H9 (cell line): ENCODE data around the gene YIPF1. TPM values are rescaled to one million over a fixed set of nuclear protein-coding genes. Genes with fewer than 3 reads are reported as not detected.

Experiments used
- DNase-seq: peaks from one replicate; pipeline ENCODE4 v3.0.0-alpha.2; 2017
- H2AFZ ChIP-seq: one replicate; pipeline ENCODE4 v1.6.1; 2013; ENCODE audit warnings: mild to moderate bottlenecking, low read length, control low read depth, moderate library complexity
- H2AK5ac ChIP-seq: 2 replicates; pipeline ENCODE4 v1.6.1; 2013; ENCODE audit warnings: low read length, control low read depth, mixed read lengths; ENCODE audit not compliant: insufficient read length
- H2BK120ac ChIP-seq: one replicate; pipeline ENCODE4 v1.6.1; 2013; ENCODE audit warnings: low read depth, mild to moderate bottlenecking, low read length, control low read depth, inconsistent platforms; ENCODE audit not compliant: poor library complexity, severe bottlenecking
- H2BK12ac ChIP-seq: 2 replicates; pipeline ENCODE4 v1.6.1; 2013; ENCODE audit warnings: low read length, control low read depth, mixed read lengths, low read depth; ENCODE audit not compliant: insufficient read length
- H2BK15ac ChIP-seq: 2 replicates; pipeline ENCODE4 v1.6.1; 2013; ENCODE audit warnings: low read depth, low read length, control low read depth
- H2BK20ac ChIP-seq: one replicate; pipeline ENCODE4 v1.6.1; 2013; ENCODE audit warnings: low read depth, mild to moderate bottlenecking, low read length, control low read depth, inconsistent platforms; ENCODE audit not compliant: poor library complexity, severe bottlenecking
- H2BK5ac ChIP-seq: 2 replicates; pipeline ENCODE4 v1.6.1; 2013; ENCODE audit warnings: low read length, control low read depth, mixed read lengths; ENCODE audit not compliant: insufficient read length
- H3K14ac ChIP-seq: 2 replicates; pipeline ENCODE4 v1.6.1; 2013; ENCODE audit warnings: low read length, control low read depth; ENCODE audit not compliant: insufficient read depth
- H3K18ac ChIP-seq: 2 replicates; pipeline ENCODE4 v1.6.1; 2013; ENCODE audit warnings: low read depth, mild to moderate bottlenecking, mixed read lengths, low read length, control low read depth; ENCODE audit not compliant: insufficient read length
- H3K23ac ChIP-seq: 2 replicates; pipeline ENCODE4 v1.6.1; 2013; ENCODE audit warnings: low read length, control low read depth, mixed read lengths, low read depth; ENCODE audit not compliant: insufficient read length
- H3K23me2 ChIP-seq: 2 replicates; pipeline ENCODE4 v1.6.1; 2013; ENCODE audit warnings: low read depth, mild to moderate bottlenecking, mixed read lengths, low read length, control low read depth; ENCODE audit not compliant: insufficient read length, poor library complexity, severe bottlenecking
- H3K27ac ChIP-seq: 2 replicates; pipeline ENCODE4 v1.5.1; 2013; ENCODE audit warnings: low read length, control low read depth, mixed read lengths, low read depth; ENCODE audit not compliant: insufficient read length
- H3K27me3 ChIP-seq: 2 replicates; pipeline ENCODE4 v1.6.1; 2013; ENCODE audit warnings: low read length, control low read depth, inconsistent platforms; ENCODE audit not compliant: insufficient read depth
- H3K4ac ChIP-seq: 2 replicates; pipeline ENCODE4 v1.6.1; 2013; ENCODE audit warnings: low read depth, mild to moderate bottlenecking, control low read depth, inconsistent platforms, low read length, moderate library complexity
- H3K4me1 ChIP-seq: 2 replicates; pipeline ENCODE4 v1.6.1; 2013; ENCODE audit warnings: low read length, control low read depth, inconsistent platforms; ENCODE audit not compliant: insufficient read depth
- H3K4me2 ChIP-seq: 2 replicates; pipeline ENCODE4 v1.6.1; 2013; ENCODE audit warnings: low read length, control low read depth, mixed read lengths; ENCODE audit not compliant: insufficient read length, insufficient read depth
- H3K56ac ChIP-seq: 2 replicates; pipeline ENCODE4 v1.6.1; 2013; ENCODE audit warnings: low read depth, mild to moderate bottlenecking, mixed read lengths, low read length, control low read depth; ENCODE audit not compliant: insufficient read length
- H3K79me1 ChIP-seq: 2 replicates; pipeline ENCODE4 v1.6.1; 2013; ENCODE audit warnings: low read depth, mild to moderate bottlenecking, moderate library complexity, low read length, control low read depth, inconsistent platforms; ENCODE audit not compliant: insufficient read depth, poor library complexity, severe bottlenecking
- H3K79me2 ChIP-seq: 2 replicates; pipeline ENCODE4 v1.6.1; 2013; ENCODE audit warnings: low read length, control low read depth, inconsistent platforms; ENCODE audit not compliant: insufficient read depth
- H3K9ac ChIP-seq: 2 replicates; pipeline ENCODE4 v1.6.1; 2013; ENCODE audit warnings: low read length, control low read depth, mixed read lengths; ENCODE audit not compliant: insufficient read length; ENCODE audit errors: extremely low read depth
- H3K9me3 ChIP-seq: one replicate; pipeline ENCODE4 v1.6.1; 2013; ENCODE audit warnings: low read depth, low read length, inconsistent platforms; ENCODE audit not compliant: control insufficient read depth
- H3T11ph ChIP-seq: one replicate; pipeline ENCODE4 v1.6.1; 2013; ENCODE audit warnings: mild to moderate bottlenecking, low read length, control low read depth, inconsistent platforms
- H4K20me1 ChIP-seq: one replicate; pipeline ENCODE4 v1.6.1; 2013; ENCODE audit not compliant: control insufficient read depth, insufficient read length, insufficient read depth
- H4K5ac ChIP-seq: 2 replicates; pipeline ENCODE4 v1.6.1; 2013; ENCODE audit warnings: low read depth, mild to moderate bottlenecking, mixed read lengths, low read length, control low read depth; ENCODE audit not compliant: insufficient read length
- H4K8ac ChIP-seq: replicated peaks from 2 replicates; pipeline ENCODE4 v1.6.1; 2013; ENCODE audit warnings: low read length, control low read depth, mixed read lengths, low read depth; ENCODE audit not compliant: insufficient read length
- H4K91ac ChIP-seq: 2 replicates; pipeline ENCODE4 v1.6.1; 2013; ENCODE audit warnings: low read depth, mild to moderate bottlenecking, moderate library complexity, mixed read lengths, low read length, control low read depth; ENCODE audit not compliant: insufficient read length
- H3K27ac Mint-ChIP-seq, 3 experiments: 2 replicates in 2 of 3; 3 replicates in 1 of 3; pipeline ENCODE4 v1.8.0; 2020 to 2021; ENCODE audit warnings: mixed read lengths in 3 of 3, mild to moderate bottlenecking in 1 of 3, moderate library complexity in 1 of 3
- H3K27me3 Mint-ChIP-seq: 2 replicates; pipeline ENCODE4 v1.8.0; 2021; ENCODE audit warnings: low read depth, mild to moderate bottlenecking, moderate library complexity, mixed read lengths
- H3K36me3 Mint-ChIP-seq, 3 experiments: 2 replicates in 2 of 3; 3 replicates in 1 of 3; pipeline ENCODE4 v1.8.0; 2020 to 2021; ENCODE audit warnings: low read depth in 3 of 3, mixed read lengths in 3 of 3; ENCODE audit not compliant: insufficient read depth in 1 of 3
- H3K4me1 Mint-ChIP-seq, 2 experiments: 2 replicates each; pipeline ENCODE4 v1.8.0; 2020; ENCODE audit warnings: mixed read lengths in 2 of 2
- H3K4me3 Mint-ChIP-seq, 2 experiments: 2 replicates in 1 of 2; 3 replicates in 1 of 2; pipeline ENCODE4 v1.8.0; 2020 to 2021; ENCODE audit warnings: mild to moderate bottlenecking in 2 of 2, mixed read lengths in 2 of 2, moderate library complexity in 1 of 2
- H3K9me3 Mint-ChIP-seq, 2 experiments: 2 replicates in 1 of 2; 3 replicates in 1 of 2; pipeline ENCODE4 v1.8.0; 2020; ENCODE audit warnings: mild to moderate bottlenecking in 2 of 2, mixed read lengths in 2 of 2, moderate library complexity in 1 of 2
- CTCF ChIP-seq: fragments of 200-600 bp; sonication (generic); conservative IDR thresholded peaks from 3 replicates; pipeline ENCODE4 v1.8.0; 2021; ENCODE audit warnings: antibody characterized with exemption, mild to moderate bottlenecking
- WGBS: extraction: QIAGEN DNeasy Blood & Tissue Kit; methylation state at CpG from one replicate; pipeline ENCODE4 v1.1.7; 2013; ENCODE audit warnings: missing lambda C conversion rate, low lambda C conversion rate, mixed read lengths; ENCODE audit not compliant: insufficient read length; ENCODE audit errors: extremely low coverage; 5-methylcytosine and 5-hydroxymethylcytosine counted together
- total RNA-seq: library from RNA; stranded (reverse); gene quantifications from 2 replicates; pipeline ENCODE4 v1.2.1, GENCODE V29; 2021

The YIPF1 gene
- total RNA-seq, 1 experiment from 2014 or later = 29.1 TPM

GRCh38 chr1:53930932-53931331 lies 41.3 kb upstream of the YIPF1 start:
- no peak overlapping the region for H3K4me3 Mint-ChIP-seq
- no peak overlapping the region for H4K8ac ChIP-seq
- H4K91ac ChIP-seq = no peak overlapping the region
- no peak overlapping the region for H3K27ac Mint-ChIP-seq
- no peak for TF ChIP-seq CTCF
- no peaks in the 10 kb centered on the region for H3K79me2 ChIP-seq
- H2AFZ ChIP-seq = no peak overlapping the region
- H3K4ac ChIP-seq = no peak overlapping the region
- H3K18ac ChIP-seq = no peak overlapping the region
- no peaks in the 10 kb centered on the region for H3K27me3 Mint-ChIP-seq
- peaks cover 20 to 46% (median 45%) of the 10 kb centered on the region in 3 experiments for H3K36me3 Mint-ChIP-seq
- H4K5ac ChIP-seq = no peak overlapping the region
- H3K56ac ChIP-seq = no peak overlapping the region
- no peak overlapping the region for H3K27ac ChIP-seq
- H3K4me1 Mint-ChIP-seq = no peaks in the 10 kb centered on the region
- DNase-seq = no peak
- H3K4me2 ChIP-seq = no peak overlapping the region
- no peak overlapping the region for H2AK5ac ChIP-seq
- no peak overlapping the region for H2BK20ac ChIP-seq
- no peak overlapping the region for H3K9ac ChIP-seq
- H2BK120ac ChIP-seq = no peak overlapping the region
- H3K79me1 ChIP-seq = no peaks in the 10 kb centered on the region
- no CpG with 5 or more reads among the region's 3 CpGs for WGBS
- no peak overlapping the region for H3K14ac ChIP-seq
- no peaks in the 10 kb centered on the region for H3K27me3 ChIP-seq
- H3K9me3 Mint-ChIP-seq = peaks cover 16 to 20% of the 10 kb centered on the region in 2 experiments
- no peaks in the 10 kb centered on the region for H4K20me1 ChIP-seq
- no peaks in the 10 kb centered on the region for H3K4me1 ChIP-seq
- no peaks in the 10 kb centered on the region for H3K9me3 ChIP-seq
- H2BK15ac ChIP-seq = no peak overlapping the region
- no peak overlapping the region for H3K23ac ChIP-seq
- H2BK12ac ChIP-seq = no peak overlapping the region
- no peaks in the 10 kb centered on the region for H3K23me2 ChIP-seq
- no peak overlapping the region for H2BK5ac ChIP-seq
- no peak overlapping the region for H3T11ph ChIP-seq
